Measurements from ENCODE around the gene TEX26. TPM values are rescaled to one million over a fixed set of nuclear protein-coding genes. Genes with fewer than 3 reads are reported as not detected.

The TEX26 gene
- total RNA-seq, 2 experiments from 2014 or later = not detected

DNA sequence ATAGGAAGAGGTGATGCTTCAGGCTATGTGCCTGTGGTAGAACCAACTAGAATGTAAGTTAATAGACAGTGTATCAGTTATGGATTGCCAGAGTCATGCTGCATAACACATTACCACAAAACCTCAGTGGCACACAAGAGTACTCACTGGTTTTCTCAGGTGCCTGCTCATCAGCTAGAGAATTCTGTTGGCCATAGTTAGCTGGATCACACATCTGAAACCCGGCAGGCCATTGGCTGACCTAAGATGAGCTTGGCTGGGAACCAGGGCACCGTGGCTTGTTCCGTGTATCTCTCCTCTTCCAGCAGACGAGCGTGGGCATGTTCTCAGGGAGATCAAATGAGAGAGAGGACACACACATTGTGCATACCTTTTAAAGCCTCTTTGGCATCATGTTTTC, 76.7 kb downstream of the TEX26 start:
- Mint-ChIP-seq H3K4me1 (ENCODE audit: low read depth) (no peaks in the 10 kb centered on the region), H3K9me3 (no peaks in the 10 kb centered on the region)
- TF ChIP-seq, protein P1, sequence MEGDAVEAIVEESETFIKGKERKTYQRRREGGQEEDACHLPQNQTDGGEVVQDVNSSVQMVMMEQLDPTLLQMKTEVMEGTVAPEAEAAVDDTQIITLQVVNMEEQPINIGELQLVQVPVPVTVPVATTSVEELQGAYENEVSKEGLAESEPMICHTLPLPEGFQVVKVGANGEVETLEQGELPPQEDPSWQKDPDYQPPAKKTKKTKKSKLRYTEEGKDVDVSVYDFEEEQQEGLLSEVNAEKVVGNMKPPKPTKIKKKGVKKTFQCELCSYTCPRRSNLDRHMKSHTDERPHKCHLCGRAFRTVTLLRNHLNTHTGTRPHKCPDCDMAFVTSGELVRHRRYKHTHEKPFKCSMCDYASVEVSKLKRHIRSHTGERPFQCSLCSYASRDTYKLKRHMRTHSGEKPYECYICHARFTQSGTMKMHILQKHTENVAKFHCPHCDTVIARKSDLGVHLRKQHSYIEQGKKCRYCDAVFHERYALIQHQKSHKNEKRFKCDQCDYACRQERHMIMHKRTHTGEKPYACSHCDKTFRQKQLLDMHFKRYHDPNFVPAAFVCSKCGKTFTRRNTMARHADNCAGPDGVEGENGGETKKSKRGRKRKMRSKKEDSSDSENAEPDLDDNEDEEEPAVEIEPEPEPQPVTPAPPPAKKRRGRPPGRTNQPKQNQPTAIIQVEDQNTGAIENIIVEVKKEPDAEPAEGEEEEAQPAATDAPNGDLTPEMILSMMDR (IDR thresholded peaks at IDR 0.05) = no peak

DNA sequence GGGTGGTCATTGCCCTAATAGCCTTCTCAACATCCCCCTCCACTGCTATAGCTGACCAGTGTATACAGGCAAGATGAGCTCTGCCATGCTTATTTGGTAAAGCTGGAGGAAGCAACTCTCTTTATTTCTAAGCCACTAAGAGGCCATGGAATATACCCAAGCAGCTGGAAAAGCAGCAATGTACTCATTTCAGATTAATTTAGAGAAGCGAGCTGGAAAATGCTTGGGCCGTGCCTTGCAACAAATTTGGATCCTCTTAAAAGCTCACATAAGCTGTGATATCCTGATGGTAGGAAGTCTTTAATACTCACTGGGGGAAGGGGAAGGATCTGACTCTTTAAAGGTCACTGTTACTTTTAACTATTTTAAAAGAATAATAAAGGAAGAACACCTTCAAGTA, 77.8 kb downstream of the TEX26 start:
- H3K9me3 Mint-ChIP-seq = no peaks in the 10 kb centered on the region
- Histone ChIP-seq H3K4me3 (ENCODE audit: low read length) (no peak overlapping the region), H3K36me3 (ENCODE audit: insufficient read depth, low read length) (no peaks in the 10 kb centered on the region), H3K9me3 (ENCODE audit: control insufficient read depth in 1 of 2, insufficient read depth in 1 of 2, low read length in 2 of 2) (no peaks in the 10 kb centered on the region), H3K27me3 (ENCODE audit: control insufficient read depth in 1 of 2, insufficient read depth in 2 of 2, low read length in 2 of 2) (peaks cover 0 to 3% of the 10 kb centered on the region in 2 experiments), H3K4me1 (ENCODE audit: insufficient read depth, low read length) (no peaks in the 10 kb centered on the region), H3K27ac (ENCODE audit: low read depth in 1 of 2, low read length in 2 of 2) (no peak overlapping the region)
- ATAC-seq (ENCODE audit: poor library complexity) (no peak), DNase-seq (no peak)
- no peak overlapping the region for H3K27ac Mint-ChIP-seq
- peaks cover 30% of the 10 kb centered on the region for H3K27me3 Mint-ChIP-seq
- intact Hi-C loops (cut with DNase I, micrococcal nuclease) = no loop called here
- ChIA-PET POLR2A (no interaction called here), CTCF (no interaction called here)
- no peaks in the 10 kb centered on the region for H3K36me3 Mint-ChIP-seq (ENCODE audit: low read depth)
- H3K4me1 Mint-ChIP-seq (ENCODE audit: low read depth) = no peaks in the 10 kb centered on the region
- no peak overlapping the region for H3K4me3 Mint-ChIP-seq
- TF ChIP-seq, protein P1 (IDR thresholded peaks at IDR 0.05) = no peak

More for the DNA sequence above, 76.7 kb downstream of the TEX26 start:
- intact Hi-C loops (cut with DNase I, micrococcal nuclease) = no loop called here
- Histone ChIP-seq H3K27ac (ENCODE audit: low read depth in 1 of 2, low read length in 2 of 2) (no peak overlapping the region), H3K4me3 (ENCODE audit: low read length) (no peak overlapping the region), H3K27me3 (ENCODE audit: control insufficient read depth in 1 of 2, insufficient read depth in 2 of 2, low read length in 2 of 2) (peaks cover 0 to 5% of the 10 kb centered on the region in 2 experiments), H3K36me3 (ENCODE audit: insufficient read depth, low read length) (no peaks in the 10 kb centered on the region), H3K4me1 (ENCODE audit: insufficient read depth, low read length) (no peaks in the 10 kb centered on the region), H3K9me3 (ENCODE audit: control insufficient read depth in 1 of 2, insufficient read depth in 1 of 2, low read length in 2 of 2) (no peaks in the 10 kb centered on the region)
- Mint-ChIP-seq H3K27me3 (peaks cover 33% of the 10 kb centered on the region), H3K4me3 (no peak overlapping the region), H3K27ac (no peak overlapping the region), H3K36me3 (ENCODE audit: low read depth) (no peaks in the 10 kb centered on the region)
- ATAC-seq (ENCODE audit: poor library complexity) (no peak), DNase-seq (no peak)
- ChIA-PET CTCF (no interaction called here), POLR2A (interaction anchor here (0.9 kb wide), 1 partner anchor 28 kb away, joined by 3 read pairs; no protein-coding TSS in a partner anchor)

DNA sequence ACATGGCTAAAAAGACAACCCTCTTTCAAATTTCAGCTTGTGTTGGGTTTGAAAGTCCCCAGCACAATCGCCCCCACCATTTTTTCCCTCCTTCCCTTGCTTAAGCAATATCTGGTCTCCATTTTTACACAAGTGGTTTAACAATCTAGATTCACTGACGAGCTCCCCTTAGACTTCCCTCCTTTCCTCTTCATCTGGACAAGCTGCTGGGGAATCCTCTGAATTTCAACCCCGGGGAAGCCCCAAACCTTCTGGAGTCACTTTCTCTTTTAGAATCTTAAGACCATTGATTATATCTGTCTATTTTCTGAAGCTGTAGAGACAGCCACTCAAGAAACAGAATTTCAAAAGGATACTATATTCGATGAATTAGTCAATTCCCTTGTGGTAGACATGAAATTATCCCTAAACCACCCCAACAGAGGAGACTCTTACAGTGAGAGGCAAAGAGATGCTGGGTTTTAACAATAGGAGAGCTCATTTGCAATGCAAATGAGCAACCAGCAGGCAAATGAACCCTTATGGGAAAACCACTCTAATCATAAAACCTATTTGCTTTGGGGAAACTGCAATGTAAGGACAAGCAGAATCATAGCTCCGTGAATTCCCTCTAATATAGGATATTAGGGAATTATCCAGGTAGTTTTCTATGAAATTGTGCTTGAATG, 78.9 kb downstream of the TEX26 start:
- Mint-ChIP-seq H3K4me3 (no peak overlapping the region), H3K27me3 (peaks cover 30% of the 10 kb centered on the region), H3K27ac (no peak overlapping the region), H3K9me3 (no peaks in the 10 kb centered on the region), H3K36me3 (ENCODE audit: low read depth) (no peaks in the 10 kb centered on the region), H3K4me1 (ENCODE audit: low read depth) (no peaks in the 10 kb centered on the region)
- no peaks in the 10 kb centered on the region for H3K27me3 ChIP-seq (ENCODE audit: control insufficient read depth in 1 of 2, insufficient read depth in 2 of 2, low read length in 2 of 2)
- no peak for DNase-seq
- H3K36me3 ChIP-seq (ENCODE audit: insufficient read depth, low read length) = no peaks in the 10 kb centered on the region
- intact Hi-C loops (cut with DNase I, micrococcal nuclease) = no loop called here
- no peaks in the 10 kb centered on the region for H3K9me3 ChIP-seq (ENCODE audit: control insufficient read depth in 1 of 2, insufficient read depth in 1 of 2, low read length in 2 of 2)
- TF ChIP-seq, protein P1 (IDR thresholded peaks at IDR 0.05) = no peak
- no peak overlapping the region for H3K4me3 ChIP-seq (ENCODE audit: low read length)
- no peak overlapping the region for H3K27ac ChIP-seq (ENCODE audit: low read depth in 1 of 2, low read length in 2 of 2)
- no peak for ATAC-seq (ENCODE audit: poor library complexity)
- POLR2A ChIA-PET = no interaction called here
- CTCF ChIA-PET = no interaction called here
- H3K4me1 ChIP-seq (ENCODE audit: insufficient read depth, low read length) = no peaks in the 10 kb centered on the region
